Right lobe of liver (tissue), 4 donors: ENCODE measurements around the gene CDK2AP2.

Experiments
- POLR2A ChIP-seq: fragments of 450-650 bp; IDR thresholded peaks from one replicate; pipeline ENCODE4 v1.6.1; 2017; ENCODE audit warnings: antibody characterized with exemption, mild to moderate bottlenecking
- TF ChIP-seq, protein P1 (sequence below), 4 donors: fragments of 200-600 bp in 3 of 4; fragments of 450-650 bp in 1 of 4; IDR thresholded peaks; one replicate each; pipeline versions ENCODE4 v1.5.1 to v1.8.0; 2016 to 2022; ENCODE audit warnings: antibody characterized with exemption in 4 of 4, mild to moderate bottlenecking in 2 of 4
- donor health status: DM: no; HTN: no; CAD: no.
- donor health status: DM: no; HTN: no; CAD: no.
- donor health status: DM: no; HTN: yes; CAD: no.

DNA sequence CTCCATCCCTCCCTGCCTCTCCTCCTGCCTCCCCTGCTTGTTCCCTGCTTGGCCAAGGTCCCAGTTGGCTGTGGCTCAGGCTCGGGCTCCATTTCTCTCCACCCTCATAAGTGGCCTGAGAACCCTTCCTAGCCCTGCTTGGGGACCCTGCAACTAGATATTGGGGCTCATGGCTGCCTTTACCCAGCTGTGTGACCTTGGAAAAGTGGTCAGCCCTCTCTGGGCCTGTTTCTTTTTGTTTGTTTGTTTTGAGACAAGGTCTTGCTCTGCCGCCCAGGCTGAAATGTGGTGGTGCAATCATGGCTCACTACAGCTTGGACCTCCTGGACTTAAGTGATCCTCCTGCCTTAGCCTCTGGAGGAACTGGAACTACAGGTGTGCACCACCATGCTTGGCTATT is 35.6 kb upstream of the CDK2AP2 start:
- TF ChIP-seq, protein P1, sequence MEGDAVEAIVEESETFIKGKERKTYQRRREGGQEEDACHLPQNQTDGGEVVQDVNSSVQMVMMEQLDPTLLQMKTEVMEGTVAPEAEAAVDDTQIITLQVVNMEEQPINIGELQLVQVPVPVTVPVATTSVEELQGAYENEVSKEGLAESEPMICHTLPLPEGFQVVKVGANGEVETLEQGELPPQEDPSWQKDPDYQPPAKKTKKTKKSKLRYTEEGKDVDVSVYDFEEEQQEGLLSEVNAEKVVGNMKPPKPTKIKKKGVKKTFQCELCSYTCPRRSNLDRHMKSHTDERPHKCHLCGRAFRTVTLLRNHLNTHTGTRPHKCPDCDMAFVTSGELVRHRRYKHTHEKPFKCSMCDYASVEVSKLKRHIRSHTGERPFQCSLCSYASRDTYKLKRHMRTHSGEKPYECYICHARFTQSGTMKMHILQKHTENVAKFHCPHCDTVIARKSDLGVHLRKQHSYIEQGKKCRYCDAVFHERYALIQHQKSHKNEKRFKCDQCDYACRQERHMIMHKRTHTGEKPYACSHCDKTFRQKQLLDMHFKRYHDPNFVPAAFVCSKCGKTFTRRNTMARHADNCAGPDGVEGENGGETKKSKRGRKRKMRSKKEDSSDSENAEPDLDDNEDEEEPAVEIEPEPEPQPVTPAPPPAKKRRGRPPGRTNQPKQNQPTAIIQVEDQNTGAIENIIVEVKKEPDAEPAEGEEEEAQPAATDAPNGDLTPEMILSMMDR (IDR thresholded peaks at IDR 0.05) = no peak
- TF ChIP-seq POLR2A = no peak
